K562 (cell line): ENCODE results near the gene CUTA. TPM values are rescaled to one million over a fixed set of nuclear protein-coding genes. Genes with fewer than 3 reads are reported as not detected.

Experiments used
- ATAC-seq: fragments of 200-7000 bp; cut with Tn5 transposase; 3 replicates; pipeline ENCODE4 v1.9.1; 2020; ENCODE audit warnings: moderate library complexity
- BruUV-seq: library from RNA; stranded (reverse); fragments of 400-500 nt; replicated peaks from 2 replicates; lab custom pipeline; 2021; lab: Mats Ljungman, UMichigan
- CTCF ChIA-PET: fragments of 300-600 bp; formaldehyde crosslinking; extraction: SDS; loops from one replicate; lab custom pipeline; 2021; ENCODE audit warnings: low intra/inter-chr PET ratio; lab: Yijun Ruan, JAX
- POLR2A ChIA-PET: fragments of 300-600, 350-650 bp; sonication (Branson Sonifier 250); formaldehyde crosslinking; extraction: SDS; loops from one replicate; lab custom pipeline; 2021; ENCODE audit warnings: antibody characterized with exemption, inconsistent platforms; lab: Yijun Ruan, JAX
- DNase-seq, 4 experiments: peaks; one replicate each; pipeline versions ENCODE4 v3.0.0 to v3.0.0-alpha.2; 2011 to 2018; ENCODE audit warnings: low spot score in 3 of 4, mixed read lengths in 3 of 4; ENCODE audit errors: extremely low read depth in 1 of 4
- FAIRE-seq: peaks from 2 replicates; lab custom pipeline; 2011; peaks lifted over from hg19 to GRCh38; lab: Jason Lieb, UNC
- H2AFZ ChIP-seq: 2 replicates; pipeline ENCODE4 v1.6.0; 2011; ENCODE audit warnings: low read depth, low read length, control low read depth, inconsistent platforms
- H3K27ac ChIP-seq: fragments of 200-600 bp; 3 replicates; pipeline ENCODE4 v1.8.0; 2011; ENCODE audit warnings: low read depth, mild to moderate bottlenecking, control low read depth, inconsistent platforms, low read length, moderate library complexity, mixed read lengths; ENCODE audit errors: extremely low read depth
- H3K27me3 ChIP-seq, 2 experiments: fragments of 300-600 bp in 1 of 2; 2 replicates in 1 of 2; 3 replicates in 1 of 2; pipeline versions ENCODE4 v1.6.0 to v1.8.0; 2011; ENCODE audit warnings: inconsistent platforms in 2 of 2, low read length in 2 of 2, mild to moderate bottlenecking in 1 of 2, mixed read lengths in 1 of 2, moderate library complexity in 1 of 2; ENCODE audit not compliant: control insufficient read depth in 2 of 2, insufficient read depth in 2 of 2
- H3K36me3 ChIP-seq: fragments of 300-600 bp; 3 replicates; pipeline ENCODE4 v1.8.0; 2011; ENCODE audit warnings: mild to moderate bottlenecking, low read length, inconsistent platforms; ENCODE audit not compliant: control insufficient read depth, insufficient read depth
- H3K4me1 ChIP-seq, 2 experiments: fragments of 200-600 bp in 1 of 2; replicated peaks in 1 of 2; 2 replicates in 1 of 2; 3 replicates in 1 of 2; pipeline versions ENCODE4 v1.5.1 to v1.8.0; 2011; ENCODE audit warnings: inconsistent platforms in 2 of 2, low read length in 2 of 2, mild to moderate bottlenecking in 1 of 2, mixed read lengths in 1 of 2, moderate library complexity in 1 of 2; ENCODE audit not compliant: control insufficient read depth in 2 of 2, insufficient read depth in 2 of 2
- H3K4me2 ChIP-seq: 2 replicates; pipeline ENCODE4 v1.6.1; 2011; ENCODE audit warnings: low read length, control low read depth, inconsistent platforms, mixed read lengths; ENCODE audit not compliant: insufficient read depth
- H3K4me3 ChIP-seq: fragments of 200-600 bp; sonication (generic), shearing (Covaris generic); 2 replicates; pipeline ENCODE4 v1.5.1; 2016; ENCODE audit warnings: control low read depth, inconsistent platforms
- H3K79me2 ChIP-seq: fragments of 200-600 bp; 3 replicates; pipeline ENCODE4 v1.8.0; 2011; ENCODE audit warnings: low read length, inconsistent platforms; ENCODE audit not compliant: control insufficient read depth, insufficient read depth
- H3K9ac ChIP-seq, 2 experiments: 2 replicates each; pipeline versions ENCODE4 v1.6.0 to v1.6.1; 2011; ENCODE audit warnings: low read depth in 2 of 2, low read length in 2 of 2, control low read depth in 1 of 2, inconsistent platforms in 1 of 2, mild to moderate bottlenecking in 1 of 2, mixed read lengths in 1 of 2; ENCODE audit not compliant: insufficient read depth in 1 of 2
- H3K9me1 ChIP-seq: one replicate; pipeline ENCODE4 v1.6.0; 2011; ENCODE audit warnings: inconsistent platforms, mild to moderate bottlenecking, low read length, moderate library complexity; ENCODE audit not compliant: control insufficient read depth, insufficient read depth
- H3K9me3 ChIP-seq: replicated peaks from 2 replicates; pipeline ENCODE4 v1.5.1; 2011; ENCODE audit warnings: low read depth, low read length, inconsistent platforms; ENCODE audit not compliant: control insufficient read depth, insufficient read depth
- H4K20me1 ChIP-seq: replicated peaks from 2 replicates; pipeline ENCODE4 v1.6.1; 2011; ENCODE audit warnings: low read length, inconsistent platforms, mixed read lengths; ENCODE audit not compliant: control insufficient read depth, insufficient read depth
- BRD9 ChIP-seq: fragments of 450-650 bp; IDR thresholded peaks from 2 replicates; pipeline ENCODE4 v1.6.1; 2018; ENCODE audit warnings: low read depth; ENCODE audit not compliant: partially characterized antibody
- KDM1A ChIP-seq, 2 experiments: fragments of 450-650 bp; IDR thresholded peaks; 2 replicates each; pipeline ENCODE4 v1.6.1; 2016; ENCODE audit warnings: mild to moderate bottlenecking in 2 of 2
- KDM4B ChIP-seq, 2 experiments: fragments of 450-650 bp in 1 of 2; sonication (generic) in 1 of 2; IDR thresholded peaks; 2 replicates each; pipeline ENCODE4 v1.6.1; 2016 to 2017; ENCODE audit warnings: borderline replicate concordance in 2 of 2, antibody characterized with exemption in 1 of 2, low read depth in 1 of 2, mild to moderate bottlenecking in 1 of 2
- TAF1 ChIP-seq: IDR thresholded peaks from 2 replicates; pipeline ENCODE4 v1.6.1; 2011; ENCODE audit warnings: mild to moderate bottlenecking, low read length, moderate library complexity; ENCODE audit not compliant: insufficient read depth, control insufficient read depth, severe bottlenecking; ENCODE audit errors: extremely low read depth
- WGBS: fragments of 100-300 bp; shearing (Covaris generic); methylation state at CpG from one replicate; pipeline ENCODE4 v1.1.6; 2016; ENCODE audit warnings: low coverage, mixed read lengths; ENCODE audit not compliant: insufficient coverage; ENCODE audit errors: missing lambda C conversion rate; 5-methylcytosine and 5-hydroxymethylcytosine counted together
- in situ Hi-C: fragments of 300-500 bp; cut with MboI; formaldehyde crosslinking; loops from 4 replicates; pipeline ENCODE4 v1.15.0; 2018; ENCODE audit warnings: inconsistent platforms, mixed read lengths
- intact Hi-C: fragments of 100-400 bp; cut with micrococcal nuclease; formaldehyde crosslinking; loops from 2 replicates; pipeline ENCODE4 v1.14.2; 2022
- polyA plus RNA-seq, 8 experiments: library from polyadenylated mRNA; depleted of rRNA in 4 of 8; stranded (reverse) in 5 of 8; unstranded in 3 of 8; fragments of >200 nt; fragmentation: Nextera tagmentation in 2 of 8; fragmentation: Illumina TruSeq in 1 of 8; extraction: Ambion mirVana in 2 of 8; extraction: Trizol in 1 of 8; gene quantifications; 2 replicates each; pipeline versions ENCODE4 v1.2.1 to v1.2.3, GENCODE V29; 2011 to 2014; ENCODE audit warnings: inconsistent platforms in 1 of 8, missing spikeins in 1 of 8
- total RNA-seq, 7 experiments: library from RNA; depleted of rRNA in 6 of 7; stranded (reverse); fragments of >200 nt in 6 of 7; fragmentation: Illumina TruSeq in 2 of 7; extraction: Trizol in 2 of 7; gene quantifications; 2 replicates each; pipeline versions ENCODE4 v1.2.1 to v1.2.3, GENCODE V29; 2011 to 2021; ENCODE audit warnings: low replicate concordance in 1 of 7
- TF ChIP-seq, protein P1 (sequence below): fragments of 450-650 bp; IDR thresholded peaks from 2 replicates; pipeline ENCODE4 v1.6.1; 2016; ENCODE audit warnings: low read depth
- TF ChIP-seq, protein P2 (sequence below): fragments of 200-800 bp; sonication (Bioruptor generic); IDR thresholded peaks from 2 replicates; pipeline ENCODE4 v1.6.1; 2017; ENCODE audit warnings: missing genetic modification characterization, missing compliant biosample characterization
- TF ChIP-seq, protein P3 (sequence below), 2 experiments: fragments of 450-650 bp; conservative IDR thresholded peaks; 2 replicates each; pipeline ENCODE4 v1.6.1; 2017; ENCODE audit warnings: mild to moderate bottlenecking in 2 of 2, moderate library complexity in 2 of 2

CUTA gene
- total and polyA plus RNA-seq, 9 of the 15 experiments (the other 6 are each of a cell fraction or from before 2014, with no cell fraction given) = 166 to 682 (median 310) TPM

DNA sequence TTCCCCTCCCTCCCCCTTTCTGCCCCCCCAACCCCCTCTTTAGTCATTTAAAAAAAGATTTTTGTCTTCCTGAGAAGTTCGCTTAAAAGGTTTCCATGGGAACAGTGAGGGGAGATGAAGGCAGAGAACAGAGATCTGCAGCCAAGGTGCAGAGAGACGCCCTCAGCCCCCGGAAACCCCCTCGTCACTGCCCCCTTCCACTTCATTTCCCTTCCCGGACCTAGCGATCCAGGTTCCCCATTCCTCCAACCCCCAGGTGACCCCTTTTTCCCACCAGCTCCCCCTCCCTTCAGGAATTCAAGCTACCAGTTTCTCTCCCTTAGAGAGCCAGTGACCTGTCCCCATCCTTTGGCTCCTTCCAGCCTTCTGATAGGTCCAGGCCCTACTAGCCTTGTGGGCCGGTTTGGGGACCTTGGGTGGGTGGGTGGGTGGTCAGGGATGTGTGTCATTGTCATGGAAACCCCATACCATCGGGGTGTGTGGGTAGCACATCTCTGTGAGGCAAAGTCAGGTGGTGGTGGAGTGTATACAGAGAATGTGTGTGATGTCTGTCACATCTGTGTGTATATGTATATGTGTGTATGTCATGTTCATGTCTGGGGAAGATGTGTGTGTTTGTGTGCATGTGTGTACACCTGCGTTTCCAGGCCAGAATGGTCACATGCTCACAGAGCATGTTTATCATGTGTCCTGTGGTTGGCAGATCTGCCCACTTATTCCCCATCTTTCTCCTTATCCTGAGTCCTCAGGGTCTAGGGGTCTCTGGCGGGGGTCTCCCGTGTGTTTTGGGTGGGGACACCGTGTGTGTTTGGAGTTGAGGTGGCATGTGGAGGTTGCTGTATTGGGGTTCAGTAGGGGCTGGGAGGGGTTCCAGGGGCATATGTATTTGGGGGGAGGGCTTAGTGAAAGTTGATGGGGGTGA lies 8.9 kb upstream of the CUTA start:
- Histone ChIP-seq H3K27ac (peak overlapping the region; percentile 95; the same call in 2 of the 3 replicates), H3K4me3 (peak overlapping the region; percentile 57), H3K9ac (peak overlapping the region; percentile 51 to 91; a peak in 2 of 4 replicates), H3K9me1 (no peaks in the 10 kb centered on the region), H4K20me1 (no peaks in the 10 kb centered on the region; the same call in 1 of the 2 replicates), H3K9me3 (no peaks in the 10 kb centered on the region), H3K36me3 (no peaks in the 10 kb centered on the region), H3K4me1 (peaks cover 52 to 54% of the 10 kb centered on the region in 2 experiments), H3K27me3 (no peaks in the 10 kb centered on the region), H3K4me2 (peak overlapping the region; percentile 96), H2AFZ (peak overlapping the region; percentile 80), H3K79me2 (peaks cover 51% of the 10 kb centered on the region)
- POLR2A ChIA-PET = interaction anchor here (0.5 to 2.7 kb wide), 9 partner anchors 8 to 454 kb away, joined by 3 to 20 read pairs (median 4); partner anchors contain the start of genes RGL2, RPS18 and VPS52
- in situ Hi-C loops (no loop called here), intact Hi-C loops (loop anchor here (1.0 to 10.0 kb wide), 6 partner anchors 36 to 302 kb away; partner anchors contain the start of genes BAK1, KIFC1 and RGL2)
- FAIRE-seq (peak; percentile 51), DNase-seq (peak in 2 of 4 experiments; percentile 42 to 55), ATAC-seq (no peak)
- BruUV-seq = no TSS peak
- CTCF ChIA-PET = interaction anchor here (0.5 to 2.4 kb wide), 7 partner anchors 9 to 302 kb away, joined by 3 to 16 read pairs (median 4); partner anchors contain the start of genes B3GALT4 and KIFC1
- 6% methylated on average over 12 of the region's 12 CpGs for WGBS
- TF ChIP-seq TAF1 (no peak), BRD9 (no peak), KDM4B (IDR thresholded peaks at IDR 0.05; ENCODE audit: borderline replicate concordance in 2 of 2, low read depth in 1 of 2) (no peak), KDM1A (IDR thresholded peaks at IDR 0.05) (peak in 1 of 2 experiments; percentile 70; a peak in 2 of 4 replicates)
- TF ChIP-seq, protein P1, sequence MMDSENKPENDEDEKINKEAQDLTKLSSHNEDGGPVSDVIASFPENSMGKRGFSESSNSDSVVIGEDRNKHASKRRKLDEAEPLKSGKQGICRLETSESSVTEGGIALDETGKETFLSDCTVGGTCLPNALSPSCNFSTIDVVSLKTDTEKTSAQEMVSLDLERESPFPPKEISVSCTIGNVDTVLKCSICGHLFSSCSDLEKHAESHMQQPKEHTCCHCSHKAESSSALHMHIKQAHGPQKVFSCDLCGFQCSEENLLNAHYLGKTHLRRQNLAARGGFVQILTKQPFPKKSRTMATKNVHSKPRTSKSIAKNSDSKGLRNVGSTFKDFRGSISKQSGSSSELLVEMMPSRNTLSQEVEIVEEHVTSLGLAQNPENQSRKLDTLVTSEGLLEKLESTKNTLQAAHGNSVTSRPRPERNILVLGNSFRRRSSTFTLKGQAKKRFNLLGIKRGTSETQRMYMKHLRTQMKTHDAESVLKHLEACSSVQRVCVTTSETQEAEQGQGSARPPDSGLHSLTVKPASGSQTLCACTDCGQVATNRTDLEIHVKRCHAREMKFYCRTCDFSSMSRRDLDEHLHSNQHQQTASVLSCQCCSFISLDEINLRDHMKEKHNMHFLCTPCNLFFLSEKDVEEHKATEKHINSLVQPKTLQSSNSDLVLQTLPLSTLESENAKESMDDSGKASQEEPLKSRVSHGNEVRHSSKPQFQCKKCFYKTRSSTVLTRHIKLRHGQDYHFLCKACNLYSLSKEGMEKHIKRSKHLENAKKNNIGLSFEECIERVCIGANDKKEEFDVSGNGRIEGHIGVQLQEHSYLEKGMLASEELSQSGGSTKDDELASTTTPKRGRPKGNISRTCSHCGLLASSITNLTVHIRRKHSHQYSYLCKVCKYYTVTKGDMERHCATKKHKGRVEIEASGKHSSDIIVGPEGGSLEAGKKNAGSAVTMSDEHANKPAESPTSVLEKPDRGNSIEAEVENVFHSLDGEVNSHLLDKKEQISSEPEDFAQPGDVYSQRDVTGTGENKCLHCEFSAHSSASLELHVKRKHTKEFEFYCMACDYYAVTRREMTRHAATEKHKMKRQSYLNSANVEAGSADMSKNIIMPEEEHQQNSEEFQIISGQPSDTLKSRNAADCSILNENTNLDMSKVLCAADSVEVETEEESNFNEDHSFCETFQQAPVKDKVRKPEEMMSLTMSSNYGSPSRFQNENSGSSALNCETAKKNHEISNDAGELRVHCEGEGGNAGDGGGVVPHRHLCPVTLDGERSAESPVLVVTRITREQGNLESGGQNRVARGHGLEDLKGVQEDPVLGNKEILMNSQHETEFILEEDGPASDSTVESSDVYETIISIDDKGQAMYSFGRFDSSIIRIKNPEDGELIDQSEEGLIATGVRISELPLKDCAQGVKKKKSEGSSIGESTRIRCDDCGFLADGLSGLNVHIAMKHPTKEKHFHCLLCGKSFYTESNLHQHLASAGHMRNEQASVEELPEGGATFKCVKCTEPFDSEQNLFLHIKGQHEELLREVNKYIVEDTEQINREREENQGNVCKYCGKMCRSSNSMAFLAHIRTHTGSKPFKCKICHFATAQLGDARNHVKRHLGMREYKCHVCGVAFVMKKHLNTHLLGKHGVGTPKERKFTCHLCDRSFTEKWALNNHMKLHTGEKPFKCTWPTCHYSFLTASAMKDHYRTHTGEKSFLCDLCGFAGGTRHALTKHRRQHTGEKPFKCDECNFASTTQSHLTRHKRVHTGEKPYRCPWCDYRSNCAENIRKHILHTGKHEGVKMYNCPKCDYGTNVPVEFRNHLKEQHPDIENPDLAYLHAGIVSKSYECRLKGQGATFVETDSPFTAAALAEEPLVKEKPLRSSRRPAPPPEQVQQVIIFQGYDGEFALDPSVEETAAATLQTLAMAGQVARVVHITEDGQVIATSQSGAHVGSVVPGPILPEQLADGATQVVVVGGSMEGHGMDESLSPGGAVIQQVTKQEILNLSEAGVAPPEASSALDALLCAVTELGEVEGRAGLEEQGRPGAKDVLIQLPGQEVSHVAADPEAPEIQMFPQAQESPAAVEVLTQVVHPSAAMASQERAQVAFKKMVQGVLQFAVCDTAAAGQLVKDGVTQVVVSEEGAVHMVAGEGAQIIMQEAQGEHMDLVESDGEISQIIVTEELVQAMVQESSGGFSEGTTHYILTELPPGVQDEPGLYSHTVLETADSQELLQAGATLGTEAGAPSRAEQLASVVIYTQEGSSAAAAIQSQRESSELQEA = no peak
- TF ChIP-seq, protein P2, sequence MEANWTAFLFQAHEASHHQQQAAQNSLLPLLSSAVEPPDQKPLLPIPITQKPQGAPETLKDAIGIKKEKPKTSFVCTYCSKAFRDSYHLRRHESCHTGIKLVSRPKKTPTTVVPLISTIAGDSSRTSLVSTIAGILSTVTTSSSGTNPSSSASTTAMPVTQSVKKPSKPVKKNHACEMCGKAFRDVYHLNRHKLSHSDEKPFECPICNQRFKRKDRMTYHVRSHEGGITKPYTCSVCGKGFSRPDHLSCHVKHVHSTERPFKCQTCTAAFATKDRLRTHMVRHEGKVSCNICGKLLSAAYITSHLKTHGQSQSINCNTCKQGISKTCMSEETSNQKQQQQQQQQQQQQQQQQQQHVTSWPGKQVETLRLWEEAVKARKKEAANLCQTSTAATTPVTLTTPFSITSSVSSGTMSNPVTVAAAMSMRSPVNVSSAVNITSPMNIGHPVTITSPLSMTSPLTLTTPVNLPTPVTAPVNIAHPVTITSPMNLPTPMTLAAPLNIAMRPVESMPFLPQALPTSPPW (CRISPR knock-in tag) = no peak
- TF ChIP-seq, protein P3, sequence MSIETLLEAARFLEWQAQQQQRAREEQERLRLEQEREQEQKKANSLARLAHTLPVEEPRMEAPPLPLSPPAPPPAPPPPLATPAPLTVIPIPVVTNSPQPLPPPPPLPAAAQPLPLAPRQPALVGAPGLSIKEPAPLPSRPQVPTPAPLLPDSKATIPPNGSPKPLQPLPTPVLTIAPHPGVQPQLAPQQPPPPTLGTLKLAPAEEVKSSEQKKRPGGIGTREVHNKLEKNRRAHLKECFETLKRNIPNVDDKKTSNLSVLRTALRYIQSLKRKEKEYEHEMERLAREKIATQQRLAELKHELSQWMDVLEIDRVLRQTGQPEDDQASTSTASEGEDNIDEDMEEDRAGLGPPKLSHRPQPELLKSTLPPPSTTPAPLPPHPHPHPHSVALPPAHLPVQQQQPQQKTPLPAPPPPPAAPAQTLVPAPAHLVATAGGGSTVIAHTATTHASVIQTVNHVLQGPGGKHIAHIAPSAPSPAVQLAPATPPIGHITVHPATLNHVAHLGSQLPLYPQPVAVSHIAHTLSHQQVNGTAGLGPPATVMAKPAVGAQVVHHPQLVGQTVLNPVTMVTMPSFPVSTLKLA (conservative IDR thresholded peaks at IDR 0.05) = peak in 1 of 2 experiments; percentile 11; a peak in 1 of 4 replicates
